PC-9 (cell line): ENCODE measurements around the gene MOV10L1. TPM values are rescaled to one million over a fixed set of nuclear protein-coding genes. Genes with fewer than 3 reads are reported as not detected.

ENCODE experiments used
- BruUV-seq: library from RNA; stranded (reverse); fragments of 400-500 nt; replicated peaks from 2 replicates; lab custom pipeline; 2021; lab: Mats Ljungman, UMichigan
- CTCF ChIA-PET: fragments of 300-600 bp; sonication (Branson Sonifier 250); formaldehyde crosslinking; loops from one replicate; lab custom pipeline; 2022; ENCODE audit warnings: antibody characterized with exemption; lab: Charles Lee
- POLR2A ChIA-PET: fragments of 300-600 bp; sonication (Branson Sonifier 250); formaldehyde crosslinking; loops from one replicate; lab custom pipeline; 2022; ENCODE audit warnings: antibody characterized with exemption; ENCODE audit not compliant: unreplicated experiment; lab: Charles Lee
- DNase-seq, 2 experiments: peaks; one replicate each; pipeline versions ENCODE4 v3.0.0 to v3.0.0-alpha.2; 2015 to 2022; ENCODE audit warnings: mixed read lengths in 1 of 2
- H2AFZ ChIP-seq: fragments of 200-600 bp; sonication (generic); 2 replicates; pipeline ENCODE4 v1.8.1; 2017; ENCODE audit warnings: antibody characterized with exemption
- H3F3A ChIP-seq: fragments of 200-600 bp; sonication (generic); 2 replicates; pipeline ENCODE4 v1.8.1; 2017; ENCODE audit warnings: antibody characterized with exemption, mild to moderate bottlenecking, low read depth; ENCODE audit not compliant: insufficient read depth
- H3K27ac ChIP-seq: fragments of 200-600 bp; sonication (generic); 2 replicates; pipeline ENCODE4 v1.6.1; 2016; ENCODE audit warnings: mixed run types
- H3K27me3 ChIP-seq: fragments of 200-600 bp; sonication (generic); 2 replicates; pipeline ENCODE4 v1.6.1; 2016; ENCODE audit warnings: low read depth, mixed run types; ENCODE audit not compliant: insufficient read depth
- H3K36me3 ChIP-seq: fragments of 200-600 bp; sonication (generic); 2 replicates; pipeline ENCODE4 v1.6.1; 2016; ENCODE audit warnings: low read depth, mixed run types
- H3K4me1 ChIP-seq: fragments of 200-600 bp; sonication (generic); replicated peaks from 2 replicates; pipeline ENCODE4 v1.6.1; 2016; ENCODE audit warnings: mixed run types; ENCODE audit not compliant: insufficient read depth
- H3K4me2 ChIP-seq: fragments of 200-600 bp; sonication (generic); 2 replicates; pipeline ENCODE4 v1.6.1; 2017; ENCODE audit warnings: mixed run types
- H3K4me3 ChIP-seq: fragments of 200-600 bp; sonication (generic); 2 replicates; pipeline ENCODE4 v1.6.1; 2016; ENCODE audit warnings: mixed run types
- H3K79me2 ChIP-seq: fragments of 200-600 bp; sonication (generic); 2 replicates; pipeline ENCODE4 v1.6.1; 2017; ENCODE audit warnings: low read depth, mixed run types
- H3K9me2 ChIP-seq: fragments of 200-600 bp; sonication (generic); 2 replicates; pipeline ENCODE4 v1.8.1; 2017; ENCODE audit warnings: mild to moderate bottlenecking; ENCODE audit not compliant: insufficient read depth
- H3K9me3 ChIP-seq: fragments of 200-600 bp; sonication (generic); 2 replicates; pipeline ENCODE4 v1.8.1; 2016; ENCODE audit warnings: low read depth; ENCODE audit not compliant: insufficient read depth
- H4K20me1 ChIP-seq: fragments of 200-600 bp; sonication (generic); 2 replicates; pipeline ENCODE4 v1.8.1; 2017; ENCODE audit not compliant: insufficient read depth
- EZH2 ChIP-seq: fragments of 200-600 bp; sonication (generic); IDR thresholded peaks from 2 replicates; pipeline ENCODE4 v1.8.0; 2017; ENCODE audit warnings: antibody characterized with exemption, low read depth
- intact Hi-C: fragments of 100-400 bp; cut with micrococcal nuclease; formaldehyde crosslinking; loops from one replicate; pipeline ENCODE4 v1.10.0; 2022; ENCODE audit not compliant: unreplicated experiment
- total RNA-seq: library from RNA; stranded (reverse); gene quantifications from 2 replicates; pipeline ENCODE4 v1.2.3, GENCODE V29; 2021
- TF ChIP-seq, protein P1 (sequence below): fragments of 200-600 bp; sonication (generic); conservative IDR thresholded peaks from 2 replicates; pipeline ENCODE4 v1.6.1; 2017; ENCODE audit warnings: mixed run types, antibody characterized with exemption, mild to moderate bottlenecking, moderate library complexity

MOV10L1 gene
- total RNA-seq, 1 experiment from 2014 or later = not detected

DNA sequence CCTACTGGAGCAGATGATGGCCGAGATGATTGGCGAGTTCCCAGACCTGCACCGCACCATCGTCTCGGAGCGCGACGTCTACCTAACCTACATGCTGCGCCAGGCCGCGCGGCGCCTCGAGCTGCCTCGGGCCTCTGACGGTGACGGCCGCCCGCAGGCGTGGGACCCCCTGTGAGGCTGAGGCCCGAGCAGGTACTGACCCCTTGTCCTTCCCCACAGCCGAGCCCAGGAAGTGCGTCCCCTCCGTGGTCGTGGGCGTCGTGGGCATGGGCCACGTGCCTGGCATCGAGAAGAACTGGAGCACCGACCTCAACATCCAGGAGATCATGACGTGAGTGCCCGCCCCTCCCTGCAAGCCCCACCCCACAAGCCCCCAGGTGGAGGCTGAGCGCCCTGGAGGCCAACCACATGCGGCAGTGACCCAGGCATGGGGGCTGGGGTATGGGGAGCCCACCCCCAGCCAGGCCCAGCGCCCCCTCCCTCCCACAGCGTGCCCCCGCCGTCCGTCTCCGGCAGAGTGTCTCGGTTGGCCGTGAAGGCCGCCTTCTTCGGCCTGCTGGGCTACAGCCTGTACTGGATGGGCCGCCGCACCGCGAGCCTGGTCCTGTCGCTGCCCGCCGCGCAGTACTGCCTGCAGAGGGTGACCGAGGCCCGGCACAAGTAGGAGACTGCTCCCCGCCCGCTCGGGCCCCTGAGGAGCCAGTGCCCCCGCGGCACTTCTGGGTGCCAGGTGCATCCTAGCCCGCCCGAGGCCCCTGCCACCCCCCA is 108.2 kb downstream of the MOV10L1 start:
- Histone ChIP-seq H3K4me3 (no peak overlapping the region), H3K27me3 (no peaks in the 10 kb centered on the region), H3K36me3 (peaks cover 30% of the 10 kb centered on the region), H3K9me3 (no peaks in the 10 kb centered on the region), H3K79me2 (peaks cover 17% of the 10 kb centered on the region), H2AFZ (no peak overlapping the region), H4K20me1 (peaks cover 48% of the 10 kb centered on the region), H3K9me2 (no peaks in the 10 kb centered on the region), H3K4me2 (no peak overlapping the region), H3K27ac (no peak overlapping the region), H3K4me1 (peaks cover 12% of the 10 kb centered on the region), H3F3A (peaks cover 39% of the 10 kb centered on the region; the same call in 1 of the 2 replicates)
- ChIA-PET CTCF (no interaction called here), POLR2A (no interaction called here)
- no TSS peak for BruUV-seq
- intact Hi-C loops = no loop called here
- TF ChIP-seq, protein P1, sequence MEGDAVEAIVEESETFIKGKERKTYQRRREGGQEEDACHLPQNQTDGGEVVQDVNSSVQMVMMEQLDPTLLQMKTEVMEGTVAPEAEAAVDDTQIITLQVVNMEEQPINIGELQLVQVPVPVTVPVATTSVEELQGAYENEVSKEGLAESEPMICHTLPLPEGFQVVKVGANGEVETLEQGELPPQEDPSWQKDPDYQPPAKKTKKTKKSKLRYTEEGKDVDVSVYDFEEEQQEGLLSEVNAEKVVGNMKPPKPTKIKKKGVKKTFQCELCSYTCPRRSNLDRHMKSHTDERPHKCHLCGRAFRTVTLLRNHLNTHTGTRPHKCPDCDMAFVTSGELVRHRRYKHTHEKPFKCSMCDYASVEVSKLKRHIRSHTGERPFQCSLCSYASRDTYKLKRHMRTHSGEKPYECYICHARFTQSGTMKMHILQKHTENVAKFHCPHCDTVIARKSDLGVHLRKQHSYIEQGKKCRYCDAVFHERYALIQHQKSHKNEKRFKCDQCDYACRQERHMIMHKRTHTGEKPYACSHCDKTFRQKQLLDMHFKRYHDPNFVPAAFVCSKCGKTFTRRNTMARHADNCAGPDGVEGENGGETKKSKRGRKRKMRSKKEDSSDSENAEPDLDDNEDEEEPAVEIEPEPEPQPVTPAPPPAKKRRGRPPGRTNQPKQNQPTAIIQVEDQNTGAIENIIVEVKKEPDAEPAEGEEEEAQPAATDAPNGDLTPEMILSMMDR = no peak
- no peak for TF ChIP-seq EZH2
- DNase-seq = no peak

DNA sequence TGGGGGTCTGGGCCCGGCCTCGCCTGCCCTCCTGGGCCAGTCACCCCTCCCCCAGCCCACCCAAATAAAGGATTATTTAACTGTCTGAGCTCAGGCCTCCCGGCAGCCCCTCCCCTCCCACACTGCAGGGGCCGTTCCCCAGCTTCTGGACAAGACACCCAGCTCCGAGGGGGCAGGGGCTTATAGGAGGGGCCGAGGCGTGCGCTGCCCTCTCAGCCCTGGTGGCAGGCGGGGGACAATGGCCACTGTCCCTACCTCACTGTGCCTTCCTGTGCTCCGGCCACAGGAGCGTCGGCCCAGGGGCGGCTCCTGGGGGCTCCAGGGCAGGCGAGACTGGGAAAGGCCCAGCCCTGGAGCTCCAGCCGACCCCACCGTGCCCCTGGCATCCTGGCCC is 108.8 kb downstream of the MOV10L1 start:
- peaks cover 45% of the 10 kb centered on the region; the same call in 1 of the 2 replicates for H3F3A ChIP-seq
- no TSS peak for BruUV-seq
- no peak overlapping the region for H3K27ac ChIP-seq
- no peaks in the 10 kb centered on the region for H3K27me3 ChIP-seq
- H3K4me2 ChIP-seq = no peak overlapping the region
- peaks cover 32% of the 10 kb centered on the region for H3K36me3 ChIP-seq
- intact Hi-C loops = no loop called here
- no peak for DNase-seq
- POLR2A ChIA-PET = no interaction called here
- no peaks in the 10 kb centered on the region for H3K9me2 ChIP-seq
- no peak overlapping the region for H3K4me3 ChIP-seq
- CTCF ChIA-PET = no interaction called here
- H3K9me3 ChIP-seq = no peaks in the 10 kb centered on the region
- peaks cover 49% of the 10 kb centered on the region for H4K20me1 ChIP-seq
- H3K79me2 ChIP-seq = peaks cover 23% of the 10 kb centered on the region
- TF ChIP-seq, protein P1 = no peak
- TF ChIP-seq EZH2 = no peak
- no peak overlapping the region for H2AFZ ChIP-seq
- H3K4me1 ChIP-seq = peaks cover 12% of the 10 kb centered on the region

DNA sequence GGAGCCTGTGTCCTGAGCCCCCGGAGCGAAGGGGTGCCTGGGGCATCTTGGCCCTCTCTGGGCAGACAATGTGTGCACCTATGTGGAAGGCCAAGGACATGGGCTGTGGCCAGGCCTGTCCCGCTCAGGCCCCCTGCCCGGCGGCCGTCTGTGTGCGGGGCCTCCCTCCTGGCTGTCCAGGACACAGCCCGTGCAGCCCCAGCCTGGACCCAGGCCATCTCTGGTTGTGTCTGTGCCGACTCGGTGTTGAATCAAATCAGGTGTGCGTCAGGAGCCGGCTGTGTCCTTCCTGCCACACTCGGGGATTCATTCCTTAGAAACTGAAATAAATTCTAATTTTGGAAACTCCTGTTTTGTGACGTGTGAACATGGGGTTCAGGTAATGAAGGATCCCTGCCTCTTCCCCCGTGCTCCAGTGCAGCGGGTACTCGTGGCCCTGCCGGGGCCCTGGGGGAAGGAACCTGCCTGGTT is 109.5 kb downstream of the MOV10L1 start:
- H3K9me3 ChIP-seq = no peaks in the 10 kb centered on the region
- intact Hi-C loops = no loop called here
- no peaks in the 10 kb centered on the region for H3K9me2 ChIP-seq
- H3K4me3 ChIP-seq = no peak overlapping the region
- BruUV-seq = no TSS peak
- no peak overlapping the region for H3K4me2 ChIP-seq
- DNase-seq = no peak
- no peak for TF ChIP-seq EZH2
- TF ChIP-seq, protein P1 = no peak
- H3K36me3 ChIP-seq = peaks cover 29% of the 10 kb centered on the region
- H2AFZ ChIP-seq = no peak overlapping the region
- H3K27me3 ChIP-seq = no peaks in the 10 kb centered on the region
- peaks cover 44% of the 10 kb centered on the region for H4K20me1 ChIP-seq
- peaks cover 12% of the 10 kb centered on the region for H3K4me1 ChIP-seq
- no peak overlapping the region for H3K27ac ChIP-seq
- CTCF ChIA-PET = no interaction called here
- POLR2A ChIA-PET = no interaction called here
- H3K79me2 ChIP-seq = peaks cover 28% of the 10 kb centered on the region
- H3F3A ChIP-seq = peaks cover 44% of the 10 kb centered on the region; the same call in 1 of the 2 replicates
